K562 (cell line): ENCODE data around the gene TAF8. TPM values are rescaled to one million over a fixed set of nuclear protein-coding genes. Genes with fewer than 3 reads are reported as not detected.
A peak's percentile ranks its signal among the peaks of the same experiment; 100 is the strongest.

Experiments
- LEF1 ChIP-seq: fragments of 450-650 bp; IDR thresholded peaks from 2 replicates; pipeline ENCODE4 v1.6.1; 2016; ENCODE audit warnings: mild to moderate bottlenecking
- ZNF384 ChIP-seq: IDR thresholded peaks from 2 replicates; pipeline ENCODE4 v1.6.1; 2012; ENCODE audit warnings: low read depth, low read length, improper control_type of control experiment
- ZNF407 ChIP-seq: fragments of 450-650 bp; IDR thresholded peaks from 2 replicates; pipeline ENCODE4 v1.6.1; 2016; ENCODE audit warnings: low read depth
- polyA plus RNA-seq, 8 experiments: library from polyadenylated mRNA; depleted of rRNA in 4 of 8; stranded (reverse) in 5 of 8; unstranded in 3 of 8; fragments of >200 nt; fragmentation: Nextera tagmentation in 2 of 8; fragmentation: Illumina TruSeq in 1 of 8; extraction: Ambion mirVana in 2 of 8; extraction: Trizol in 1 of 8; gene quantifications; 2 replicates each; pipeline versions ENCODE4 v1.2.1 to v1.2.3, GENCODE V29; 2011 to 2014; ENCODE audit warnings: inconsistent platforms in 1 of 8, missing spikeins in 1 of 8
- total RNA-seq, 7 experiments: library from RNA; depleted of rRNA in 6 of 7; stranded (reverse); fragments of >200 nt in 6 of 7; fragmentation: Illumina TruSeq in 2 of 7; extraction: Trizol in 2 of 7; gene quantifications; 2 replicates each; pipeline versions ENCODE4 v1.2.1 to v1.2.3, GENCODE V29; 2011 to 2021; ENCODE audit warnings: low replicate concordance in 1 of 7

TAF8 gene
- total and polyA plus RNA-seq, 9 of the 15 experiments (the other 6 are each of a cell fraction or from before 2014, with no cell fraction given): 29.4 to 84.0 (median 52.6) TPM

- no peak for TF ChIP-seq ZNF407
- TF ChIP-seq LEF1: peak; percentile 92
- no peak for TF ChIP-seq ZNF384
Observed at GRCh38 chr6:42010185-42010891, 40.0 kb upstream of the TAF8 start (continued).
